Activated T-cell treated with anti-CD3 and anti-CD28 coated beads for 48 hours (primary cell): ENCODE results near the gene LIN7C.
"Not testable (repeated sequence)": the region's sequence is repeated elsewhere in the genome, so short reads cannot be mapped to it uniquely, and the experiment has no call there.

Experiments used
- DNase-seq: peaks from one replicate; pipeline ENCODE4 v3.0.0-alpha.2; 2020; ENCODE audit warnings: low read depth

The LIN7C gene

GRCh38 chr11:27470166-27470565 lies 36.4 kb downstream of the LIN7C start:
- DNase-seq, result no peak

GRCh38 chr11:27468995-27469695 lies 37.4 kb downstream of the LIN7C start:
- DNase-seq, result no peak

GRCh38 chr11:27468209-27468994 lies 38.2 kb downstream of the LIN7C start:
- DNase-seq, result no peak

GRCh38 chr11:27467181-27467913 lies 39.2 kb downstream of the LIN7C start:
- no peak for DNase-seq

GRCh38 chr11:27466363-27466762 lies 40.2 kb downstream of the LIN7C start:
- no peak for DNase-seq

- no peak for DNase-seq
Observed at GRCh38 chr11:27465629-27466028, 40.9 kb downstream of the LIN7C start.

GRCh38 chr11:27464909-27465308 lies 41.7 kb downstream of the LIN7C start:
- no peak for DNase-seq

GRCh38 chr11:27464289-27464696 lies 42.3 kb downstream of the LIN7C start:
- no peak for DNase-seq

- DNase-seq, result no peak
Observed at GRCh38 chr11:27462543-27462942, 44.0 kb downstream of the LIN7C start.

GRCh38 chr11:27460158-27460978 lies 46.2 kb downstream of the LIN7C start:
- DNase-seq, result no peak

- no peak for DNase-seq
Observed at GRCh38 chr11:27459191-27459590, 47.4 kb downstream of the LIN7C start.

GRCh38 chr11:27458182-27458581 lies 48.4 kb downstream of the LIN7C start:
- no peak for DNase-seq

- DNase-seq, result no peak
Observed at GRCh38 chr11:27456795-27457329, 49.7 kb downstream of the LIN7C start.

- no peak for DNase-seq
Observed at GRCh38 chr11:27456140-27456794, 50.3 kb downstream of the LIN7C start.

GRCh38 chr11:27455667-27456066 lies 50.9 kb downstream of the LIN7C start:
- no peak for DNase-seq

- no peak for DNase-seq
Observed at GRCh38 chr11:27453701-27454100, 52.9 kb downstream of the LIN7C start.

GRCh38 chr11:27452147-27452546 lies 54.4 kb downstream of the LIN7C start:
- DNase-seq, result no peak

GRCh38 chr11:27451244-27451965 lies 55.2 kb downstream of the LIN7C start:
- no peak for DNase-seq

GRCh38 chr11:27448184-27448540 lies 58.4 kb downstream of the LIN7C start:
- DNase-seq, result not testable (repeated sequence)
